K562 (cell line): ENCODE data around the gene DENND1A.

ENCODE experiments used
- FOS ChIP-seq: IDR thresholded peaks from 3 replicates; pipeline ENCODE4 v1.6.1; 2011; ENCODE audit not compliant: insufficient read length; ENCODE audit errors: extremely low read depth
- HDAC2 ChIP-seq: fragments of 450-650 bp; IDR thresholded peaks from 2 replicates; pipeline ENCODE4 v1.6.1; 2016; ENCODE audit warnings: mild to moderate bottlenecking
- HMGXB4 ChIP-seq: sonication (generic); formaldehyde crosslinking; IDR thresholded peaks from 2 replicates; pipeline ENCODE4 v1.8.1; 2023; ENCODE audit warnings: mild to moderate bottlenecking, missing genetic modification reagents
- POLR2A ChIP-seq: fragments of 450-650 bp; conservative IDR thresholded peaks from 2 replicates; pipeline ENCODE4 v1.6.1; 2016
- RCOR1 ChIP-seq, 2 experiments: IDR thresholded peaks; 2 replicates each; pipeline ENCODE4 v1.6.1; 2012; ENCODE audit warnings: low read depth in 2 of 2, low read length in 2 of 2, borderline replicate concordance in 1 of 2, improper control_type of control experiment in 1 of 2
- RNF2 ChIP-seq: sonication (generic); IDR thresholded peaks from 2 replicates; pipeline ENCODE4 v1.6.1; 2016
- SAP30 ChIP-seq: fragments of 200-600 bp; sonication (generic); IDR thresholded peaks from 2 replicates; pipeline ENCODE4 v1.6.1; 2012; ENCODE audit warnings: borderline replicate concordance, low read depth, mild to moderate bottlenecking, moderate library complexity, low read length, control low read depth, inconsistent platforms; ENCODE audit not compliant: insufficient read depth, poor library complexity, severe bottlenecking
- TAF15 ChIP-seq: fragments of 200-400 bp; formaldehyde crosslinking; IDR thresholded peaks from 2 replicates; pipeline ENCODE4 v1.6.1; 2017; ENCODE audit warnings: mild to moderate bottlenecking, low read depth, low read length, moderate library complexity
- TF ChIP-seq, protein P1 (sequence below), 3 experiments: IDR thresholded peaks in 2 of 3; conservative IDR thresholded peaks in 1 of 3; 2 replicates each; pipeline ENCODE4 v1.5.1; 2011 to 2012; ENCODE audit warnings: low read length in 3 of 3, mild to moderate bottlenecking in 3 of 3, control low read depth in 2 of 3, improper control_type of control experiment in 1 of 3, inconsistent platforms in 1 of 3, low read depth in 1 of 3, mixed read lengths in 1 of 3, moderate library complexity in 1 of 3; ENCODE audit not compliant: insufficient read depth in 2 of 3

GRCh38 chr9:123669346-123669745 is 260.6 kb downstream of the DENND1A start:
- TF ChIP-seq HMGXB4 (CRISPR knock-in tag) (no peak), TAF15 (no peak), POLR2A (no peak), HDAC2 (no peak), RCOR1 (IDR thresholded peaks at IDR 0.05; ENCODE audit: borderline replicate concordance in 1 of 2, low read depth in 2 of 2, low read length in 2 of 2) (no peak), RNF2 (no peak), SAP30 (no peak), FOS (no peak)
- TF ChIP-seq, protein P1, sequence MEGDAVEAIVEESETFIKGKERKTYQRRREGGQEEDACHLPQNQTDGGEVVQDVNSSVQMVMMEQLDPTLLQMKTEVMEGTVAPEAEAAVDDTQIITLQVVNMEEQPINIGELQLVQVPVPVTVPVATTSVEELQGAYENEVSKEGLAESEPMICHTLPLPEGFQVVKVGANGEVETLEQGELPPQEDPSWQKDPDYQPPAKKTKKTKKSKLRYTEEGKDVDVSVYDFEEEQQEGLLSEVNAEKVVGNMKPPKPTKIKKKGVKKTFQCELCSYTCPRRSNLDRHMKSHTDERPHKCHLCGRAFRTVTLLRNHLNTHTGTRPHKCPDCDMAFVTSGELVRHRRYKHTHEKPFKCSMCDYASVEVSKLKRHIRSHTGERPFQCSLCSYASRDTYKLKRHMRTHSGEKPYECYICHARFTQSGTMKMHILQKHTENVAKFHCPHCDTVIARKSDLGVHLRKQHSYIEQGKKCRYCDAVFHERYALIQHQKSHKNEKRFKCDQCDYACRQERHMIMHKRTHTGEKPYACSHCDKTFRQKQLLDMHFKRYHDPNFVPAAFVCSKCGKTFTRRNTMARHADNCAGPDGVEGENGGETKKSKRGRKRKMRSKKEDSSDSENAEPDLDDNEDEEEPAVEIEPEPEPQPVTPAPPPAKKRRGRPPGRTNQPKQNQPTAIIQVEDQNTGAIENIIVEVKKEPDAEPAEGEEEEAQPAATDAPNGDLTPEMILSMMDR (IDR thresholded peaks at IDR 0.05 in 2 of 3, conservative IDR thresholded peaks at IDR 0.05 in 1 of 3; ENCODE audit: insufficient read depth in 2 of 3, low read depth in 1 of 3, low read length in 3 of 3), result no peak
